CD4-positive, CD25-positive, alpha-beta regulatory T cell (primary cell): Measurements from ENCODE around the gene TMX3. TPM values are rescaled to one million over a fixed set of nuclear protein-coding genes. Genes with fewer than 3 reads are reported as not detected.
A peak's percentile ranks its signal among the peaks of the same experiment; 100 is the strongest.

Source experiments
- ATAC-seq, 2 donors: fragments of 150-1000 bp; cut with Tn5 transposase; one replicate each; pipeline ENCODE4 v1.10.0; 2021; ENCODE audit warnings: low read depth in 2 of 2, moderate number of reproducible peaks in 2 of 2, moderate library complexity in 1 of 2
- DNase-seq, 3 donors: peaks; one replicate each; pipeline versions ENCODE4 v3.0.0 to v3.0.0-alpha.2; 2012 to 2022; ENCODE audit warnings: mixed read lengths in 1 of 3
- H3K27ac ChIP-seq: one replicate; pipeline ENCODE4 v1.7.0; 2013; ENCODE audit warnings: mild to moderate bottlenecking, low read length; ENCODE audit not compliant: insufficient read depth, poor library complexity, severe bottlenecking
- H3K27me3 ChIP-seq: one replicate; pipeline ENCODE4 v1.7.0; 2013; ENCODE audit warnings: low read length; ENCODE audit not compliant: control insufficient read depth, insufficient read depth
- H3K36me3 ChIP-seq: one replicate; pipeline ENCODE4 v1.7.0; 2013; ENCODE audit warnings: mild to moderate bottlenecking, low read length, moderate library complexity; ENCODE audit not compliant: control insufficient read depth, insufficient read depth
- H3K4me1 ChIP-seq: 2 replicates; pipeline ENCODE4 v1.7.0; 2013; ENCODE audit warnings: mild to moderate bottlenecking, low read length; ENCODE audit not compliant: insufficient read depth, control insufficient read depth, poor library complexity, severe bottlenecking
- H3K4me3 ChIP-seq: one replicate; pipeline ENCODE4 v1.7.0; 2013; ENCODE audit warnings: low read depth, mild to moderate bottlenecking, low read length, moderate library complexity
- H3K9me3 ChIP-seq, 2 experiments: 1 replicate in 1 of 2; 2 replicates in 1 of 2; pipeline ENCODE4 v1.7.0; 2013; ENCODE audit warnings: low read length in 2 of 2, mild to moderate bottlenecking in 1 of 2, moderate library complexity in 1 of 2; ENCODE audit not compliant: control insufficient read depth in 2 of 2
- H3K27ac Mint-ChIP-seq, 3 donors: one replicate each; pipeline ENCODE4 v1.8.0; 2020 to 2022; ENCODE audit warnings: mild to moderate bottlenecking in 3 of 3, mixed read lengths in 3 of 3, moderate library complexity in 2 of 3
- H3K27me3 Mint-ChIP-seq: one replicate; pipeline ENCODE4 v1.8.0; 2022; ENCODE audit warnings: mild to moderate bottlenecking, mixed read lengths
- H3K36me3 Mint-ChIP-seq: one replicate; pipeline ENCODE4 v1.8.0; 2020; ENCODE audit warnings: mixed read lengths
- H3K4me1 Mint-ChIP-seq, 4 donors: one replicate each; pipeline ENCODE4 v1.8.0; 2020 to 2022; ENCODE audit warnings: mixed read lengths in 4 of 4, mild to moderate bottlenecking in 1 of 4
- H3K4me3 Mint-ChIP-seq, 4 donors: one replicate each; pipeline ENCODE4 v1.8.0; 2020 to 2022; ENCODE audit warnings: mild to moderate bottlenecking in 4 of 4, mixed read lengths in 4 of 4, moderate library complexity in 3 of 4
- H3K9me3 Mint-ChIP-seq, 7 donors: one replicate each; pipeline ENCODE4 v1.8.0; 2020 to 2022; ENCODE audit warnings: mixed read lengths in 7 of 7, mild to moderate bottlenecking in 3 of 7, moderate library complexity in 2 of 7
- polyA plus RNA-seq, 4 donors: library from polyadenylated mRNA; unstranded; fragments of 300-500 nt; fragmentation: Illumina TruSeq; gene quantifications; one replicate each; pipeline ENCODE4 v1.2.3, GENCODE V29; 2021
- total RNA-seq: library from RNA; stranded (reverse); gene quantifications from one replicate; pipeline ENCODE4 v1.2.3, GENCODE V29; 2022

TMX3 gene
- total and polyA plus RNA-seq, 5 donors from 2014 or later = 17.6 to 51.2 (median 21.1) TPM

GRCh38 chr18:68713131-68713530 lies 1.8 kb downstream of the TMX3 start:
- Mint-ChIP-seq H3K4me3 (peak overlapping the region; percentile 77 to 100 (median 89)), H3K27ac (peak overlapping the region; percentile 26 to 59 (median 56)), H3K4me1 (peaks cover 43 to 74% (median 60%) of the 10 kb centered on the region in 4 donors), H3K27me3 (no peaks in the 10 kb centered on the region), H3K36me3 (peaks cover 19% of the 10 kb centered on the region), H3K9me3 (no peaks in the 10 kb centered on the region)
- no peaks in the 10 kb centered on the region for H3K27me3 ChIP-seq
- no peaks in the 10 kb centered on the region for H3K9me3 ChIP-seq
- ATAC-seq (no peak), DNase-seq (no peak)
- H3K4me3 ChIP-seq = peak overlapping the region; percentile 97
- H3K4me1 ChIP-seq = peaks cover 41% of the 10 kb centered on the region
- H3K27ac ChIP-seq = no peak overlapping the region
- H3K36me3 ChIP-seq = peaks cover 43% of the 10 kb centered on the region

GRCh38 chr18:68707646-68708045 lies 7.3 kb downstream of the TMX3 start:
- Mint-ChIP-seq H3K4me3 (no peak overlapping the region), H3K36me3 (peaks cover 42% of the 10 kb centered on the region)

DNA sequence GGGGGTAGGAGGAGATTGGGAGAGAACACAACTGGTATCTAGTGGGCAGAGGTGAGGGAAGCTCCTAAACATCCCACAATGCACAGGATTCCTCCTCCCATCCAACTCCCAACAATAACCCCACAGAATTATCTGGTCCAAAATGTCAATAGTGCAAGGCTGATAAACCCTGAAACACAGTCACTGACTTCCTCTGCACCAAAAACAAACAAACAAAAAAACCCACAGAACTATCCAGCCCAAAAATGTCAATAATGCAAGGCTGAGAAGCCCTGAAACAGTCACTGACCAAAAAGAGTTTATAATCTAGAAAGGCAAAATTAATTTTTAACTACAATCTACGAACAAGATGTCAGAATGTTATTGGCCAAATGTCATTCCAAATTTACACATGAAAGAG lies 9.8 kb downstream of the TMX3 start:
- Histone ChIP-seq H3K4me3 (no peak overlapping the region), H3K4me1 (peaks cover 3% of the 10 kb centered on the region), H3K9me3 (no peaks in the 10 kb centered on the region), H3K27me3 (no peaks in the 10 kb centered on the region), H3K36me3 (peaks cover 72% of the 10 kb centered on the region), H3K27ac (no peak overlapping the region)
- ATAC-seq (no peak), DNase-seq (no peak)
- Mint-ChIP-seq H3K4me3 (peak overlapping the region in 1 of 4 donors; percentile 51), H3K27me3 (no peaks in the 10 kb centered on the region), H3K36me3 (peaks cover 47% of the 10 kb centered on the region), H3K4me1 (peaks cover 40 to 81% (median 49%) of the 10 kb centered on the region in 4 donors), H3K27ac (peak overlapping the region in 2 of 3 donors; percentile 40 to 57), H3K9me3 (no peaks in the 10 kb centered on the region)

More at GRCh38 chr18:68707646-68708045, 7.3 kb downstream of the TMX3 start:
- Histone ChIP-seq H3K4me1 (peaks cover 16% of the 10 kb centered on the region), H3K9me3 (no peaks in the 10 kb centered on the region), H3K27me3 (no peaks in the 10 kb centered on the region), H3K36me3 (peaks cover 74% of the 10 kb centered on the region), H3K4me3 (no peak overlapping the region), H3K27ac (no peak overlapping the region)
- H3K27ac Mint-ChIP-seq = no peak overlapping the region
- no peak for ATAC-seq
- no peaks in the 10 kb centered on the region for H3K9me3 Mint-ChIP-seq
- DNase-seq = no peak
- peaks cover 45 to 85% (median 60%) of the 10 kb centered on the region in 4 donors for H3K4me1 Mint-ChIP-seq
- no peaks in the 10 kb centered on the region for H3K27me3 Mint-ChIP-seq

GRCh38 chr18:68703326-68703725 lies 11.6 kb downstream of the TMX3 start:
- Mint-ChIP-seq H3K4me3 (no peak overlapping the region), H3K36me3 (peaks cover 48% of the 10 kb centered on the region), H3K4me1 (peaks cover 33 to 64% (median 41%) of the 10 kb centered on the region in 4 donors), H3K27ac (peak overlapping the region in 1 of 3 donors; percentile 49), H3K27me3 (no peaks in the 10 kb centered on the region), H3K9me3 (no peaks in the 10 kb centered on the region)
- Histone ChIP-seq H3K9me3 (no peaks in the 10 kb centered on the region), H3K4me3 (no peak overlapping the region), H3K27ac (no peak overlapping the region), H3K36me3 (peaks cover 67% of the 10 kb centered on the region), H3K27me3 (no peaks in the 10 kb centered on the region), H3K4me1 (peaks cover 3% of the 10 kb centered on the region)
- ATAC-seq (no peak), DNase-seq (no peak)

GRCh38 chr18:68701353-68701752 lies 13.6 kb downstream of the TMX3 start:
- Mint-ChIP-seq H3K9me3 (no peaks in the 10 kb centered on the region), H3K36me3 (peaks cover 40% of the 10 kb centered on the region), H3K27me3 (no peaks in the 10 kb centered on the region), H3K27ac (no peak overlapping the region), H3K4me1 (peaks cover 24 to 48% (median 32%) of the 10 kb centered on the region in 4 donors), H3K4me3 (no peak overlapping the region)
- Histone ChIP-seq H3K4me1 (peaks cover 3% of the 10 kb centered on the region), H3K27ac (no peak overlapping the region), H3K36me3 (peaks cover 67% of the 10 kb centered on the region), H3K9me3 (no peaks in the 10 kb centered on the region), H3K4me3 (no peak overlapping the region), H3K27me3 (no peaks in the 10 kb centered on the region)
- ATAC-seq (no peak), DNase-seq (no peak)

GRCh38 chr18:68699043-68699442 lies 15.9 kb downstream of the TMX3 start:
- H3K4me3 ChIP-seq = no peak overlapping the region
- no peaks in the 10 kb centered on the region for H3K9me3 Mint-ChIP-seq
- H3K27me3 Mint-ChIP-seq = no peaks in the 10 kb centered on the region
- H3K36me3 ChIP-seq = peaks cover 75% of the 10 kb centered on the region
- H3K36me3 Mint-ChIP-seq = peaks cover 39% of the 10 kb centered on the region
- H3K9me3 ChIP-seq = no peaks in the 10 kb centered on the region
- ATAC-seq (no peak), DNase-seq (no peak)
- H3K4me1 ChIP-seq = no peaks in the 10 kb centered on the region
- H3K27ac ChIP-seq = no peak overlapping the region
- peaks cover 21 to 37% (median 27%) of the 10 kb centered on the region in 4 donors for H3K4me1 Mint-ChIP-seq
- no peak overlapping the region for H3K4me3 Mint-ChIP-seq
- H3K27me3 ChIP-seq = no peaks in the 10 kb centered on the region
- no peak overlapping the region for H3K27ac Mint-ChIP-seq

DNA sequence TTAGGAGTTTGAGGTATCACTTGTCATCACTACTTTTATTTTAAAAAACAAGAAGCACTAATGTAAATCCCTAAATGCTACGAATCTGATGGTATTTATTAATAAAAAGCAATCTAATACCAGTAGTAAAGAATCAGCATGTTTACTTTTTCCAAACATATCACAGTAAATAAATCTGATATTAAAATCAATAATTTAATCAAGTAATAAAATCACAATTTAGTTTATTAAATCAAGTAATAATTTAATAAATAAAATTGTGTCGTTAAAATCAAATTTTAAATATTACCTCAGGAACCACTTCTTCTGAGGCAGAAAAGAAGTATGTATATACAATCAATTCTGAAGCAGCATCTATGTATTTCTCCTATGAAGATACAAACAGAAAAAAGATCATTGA lies 18.0 kb downstream of the TMX3 start:
- H3K36me3 Mint-ChIP-seq = peaks cover 32% of the 10 kb centered on the region
- H3K27ac ChIP-seq = no peak overlapping the region

GRCh38 chr18:68694316-68694715 lies 20.6 kb downstream of the TMX3 start:
- no peak overlapping the region for H3K4me3 Mint-ChIP-seq
- Histone ChIP-seq H3K27me3 (no peaks in the 10 kb centered on the region), H3K27ac (no peak overlapping the region), H3K9me3 (no peaks in the 10 kb centered on the region), H3K36me3 (peaks cover 66% of the 10 kb centered on the region), H3K4me3 (no peak overlapping the region), H3K4me1 (no peaks in the 10 kb centered on the region)
- H3K27ac Mint-ChIP-seq = no peak overlapping the region
- ATAC-seq (no peak), DNase-seq (no peak)
- H3K9me3 Mint-ChIP-seq = no peaks in the 10 kb centered on the region
- no peaks in the 10 kb centered on the region for H3K27me3 Mint-ChIP-seq
- peaks cover 26% of the 10 kb centered on the region for H3K36me3 Mint-ChIP-seq
- H3K4me1 Mint-ChIP-seq = peaks cover 6 to 23% (median 13%) of the 10 kb centered on the region in 4 donors

More for the DNA sequence above, 18.0 kb downstream of the TMX3 start:
- DNase-seq (no peak), ATAC-seq (no peak)
- Mint-ChIP-seq H3K27ac (no peak overlapping the region), H3K4me1 (peaks cover 8 to 22% (median 19%) of the 10 kb centered on the region in 4 donors), H3K9me3 (no peaks in the 10 kb centered on the region), H3K4me3 (no peak overlapping the region), H3K27me3 (no peaks in the 10 kb centered on the region)
- H3K4me1 ChIP-seq = no peaks in the 10 kb centered on the region
- H3K4me3 ChIP-seq = no peak overlapping the region
- H3K27me3 ChIP-seq = no peaks in the 10 kb centered on the region
- H3K36me3 ChIP-seq = peaks cover 76% of the 10 kb centered on the region
- H3K9me3 ChIP-seq = no peaks in the 10 kb centered on the region
